ENCODE measurements around the gene FARP1. TPM values are rescaled to one million over a fixed set of nuclear protein-coding genes. Genes with fewer than 3 reads are reported as not detected.

FARP1 gene
- total and polyA plus RNA-seq, 10 of the 15 experiments (the other 5 are each of a cell fraction or from before 2014, with no cell fraction given): 0.17 to 6.9 (median 0.68) TPM

GRCh38 chr13:98462241-98462882 lies 319.5 kb downstream of the FARP1 start (continued):
- TF ChIP-seq CUX1 (IDR thresholded peaks at IDR 0.05; ENCODE audit: insufficient replicate concordance, low read depth, low read length) (no peak), BRCA1 (IDR thresholded peaks at IDR 0.05; ENCODE audit: low read depth, low read length) (no peak), RFX5 (IDR thresholded peaks at IDR 0.05; ENCODE audit: low read depth, low read length) (no peak), HDAC2 (IDR thresholded peaks at IDR 0.05) (no peak)
- TF ChIP-seq, protein P1, sequence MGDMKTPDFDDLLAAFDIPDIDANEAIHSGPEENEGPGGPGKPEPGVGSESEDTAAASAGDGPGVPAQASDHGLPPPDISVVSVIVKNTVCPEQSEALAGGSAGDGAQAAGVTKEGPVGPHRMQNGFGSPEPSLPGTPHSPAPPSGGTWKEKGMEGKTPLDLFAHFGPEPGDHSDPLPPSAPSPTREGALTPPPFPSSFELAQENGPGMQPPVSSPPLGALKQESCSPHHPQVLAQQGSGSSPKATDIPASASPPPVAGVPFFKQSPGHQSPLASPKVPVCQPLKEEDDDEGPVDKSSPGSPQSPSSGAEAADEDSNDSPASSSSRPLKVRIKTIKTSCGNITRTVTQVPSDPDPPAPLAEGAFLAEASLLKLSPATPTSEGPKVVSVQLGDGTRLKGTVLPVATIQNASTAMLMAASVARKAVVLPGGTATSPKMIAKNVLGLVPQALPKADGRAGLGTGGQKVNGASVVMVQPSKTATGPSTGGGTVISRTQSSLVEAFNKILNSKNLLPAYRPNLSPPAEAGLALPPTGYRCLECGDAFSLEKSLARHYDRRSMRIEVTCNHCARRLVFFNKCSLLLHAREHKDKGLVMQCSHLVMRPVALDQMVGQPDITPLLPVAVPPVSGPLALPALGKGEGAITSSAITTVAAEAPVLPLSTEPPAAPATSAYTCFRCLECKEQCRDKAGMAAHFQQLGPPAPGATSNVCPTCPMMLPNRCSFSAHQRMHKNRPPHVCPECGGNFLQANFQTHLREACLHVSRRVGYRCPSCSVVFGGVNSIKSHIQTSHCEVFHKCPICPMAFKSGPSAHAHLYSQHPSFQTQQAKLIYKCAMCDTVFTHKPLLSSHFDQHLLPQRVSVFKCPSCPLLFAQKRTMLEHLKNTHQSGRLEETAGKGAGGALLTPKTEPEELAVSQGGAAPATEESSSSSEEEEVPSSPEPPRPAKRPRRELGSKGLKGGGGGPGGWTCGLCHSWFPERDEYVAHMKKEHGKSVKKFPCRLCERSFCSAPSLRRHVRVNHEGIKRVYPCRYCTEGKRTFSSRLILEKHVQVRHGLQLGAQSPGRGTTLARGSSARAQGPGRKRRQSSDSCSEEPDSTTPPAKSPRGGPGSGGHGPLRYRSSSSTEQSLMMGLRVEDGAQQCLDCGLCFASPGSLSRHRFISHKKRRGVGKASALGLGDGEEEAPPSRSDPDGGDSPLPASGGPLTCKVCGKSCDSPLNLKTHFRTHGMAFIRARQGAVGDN (IDR thresholded peaks at IDR 0.05): no peak
